ENCODE measurements around the gene PAN3.

DNA sequence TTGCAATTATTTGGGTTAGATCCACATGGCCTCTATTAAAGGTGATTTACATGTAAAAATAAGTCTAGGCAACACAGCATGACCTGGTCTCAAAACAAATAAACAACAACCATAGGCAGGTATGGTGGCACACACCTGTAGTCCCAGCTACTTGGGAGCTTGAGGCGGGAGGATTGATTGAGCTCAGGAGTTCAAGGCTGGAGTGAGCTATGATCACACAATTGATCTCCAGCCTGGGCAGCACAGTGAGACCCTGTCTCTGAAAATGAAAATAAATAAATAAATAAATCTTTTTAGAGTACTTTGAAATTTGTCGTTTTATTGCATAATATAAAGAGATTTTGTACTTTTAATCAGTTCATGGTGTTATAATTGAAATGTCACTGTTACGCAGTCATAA is 93.3 kb downstream of the PAN3 start:
- no peak for TF ChIP-seq EZH2 (IDR thresholded peaks at IDR 0.05; ENCODE audit: borderline replicate concordance, low read length)
- TF ChIP-seq CTCF (conservative IDR thresholded peaks at IDR 0.05 in 1 of 2, IDR thresholded peaks at IDR 0.05 in 1 of 2; ENCODE audit: extremely low read depth in 1 of 2, insufficient read depth in 1 of 2, low read depth in 1 of 2, low read length in 2 of 2): no peak

Data from mammary epithelial cell (primary cell).